Measurements from ENCODE around the gene CACNA2D4.
A peak's percentile ranks its signal among the peaks of the same experiment; 100 is the strongest.
"Not testable (repeated sequence)": the region's sequence is repeated elsewhere in the genome, so short reads cannot be mapped to it uniquely, and the experiment has no call there.

The CACNA2D4 gene

GRCh38 chr12:1825382-1826102 is 92.9 kb downstream of the CACNA2D4 start:
- Histone ChIP-seq H3K27me3 (ENCODE audit: insufficient read depth, low read length) (peaks cover 33% of the 10 kb centered on the region), H3K4me3 (ENCODE audit: low read length) (no peak overlapping the region), H3K27ac (ENCODE audit: low read depth, low read length) (no peak overlapping the region), H3K36me3 (ENCODE audit: insufficient read depth, low read length) (no peaks in the 10 kb centered on the region), H3K9me3 (ENCODE audit: insufficient read depth, low read depth, low read length) (no peaks in the 10 kb centered on the region), H3K9ac (ENCODE audit: low read depth, low read length) (no peak overlapping the region), H3K4me1 (ENCODE audit: insufficient read depth, low read length) (no peaks in the 10 kb centered on the region; the same call in 1 of the 2 replicates)
- 89% methylated on average over 14 of the region's 14 CpGs for WGBS

- no peaks in the 10 kb centered on the region for H3K36me3 ChIP-seq (ENCODE audit: insufficient read depth, low read length)
- no peaks in the 10 kb centered on the region for H3K9me3 ChIP-seq (ENCODE audit: insufficient read depth, low read depth, low read length)
- WGBS = 94% methylated on average over 10 of the region's 10 CpGs
- H3K4me1 ChIP-seq (ENCODE audit: insufficient read depth, low read length) = no peaks in the 10 kb centered on the region
- H3K27ac ChIP-seq (ENCODE audit: low read depth, low read length) = no peak overlapping the region
- no peak overlapping the region for H3K4me3 ChIP-seq (ENCODE audit: low read length)
- H3K27me3 ChIP-seq (ENCODE audit: insufficient read depth, low read length) = peaks cover 40% of the 10 kb centered on the region
- no peak overlapping the region for H3K9ac ChIP-seq (ENCODE audit: low read depth, low read length)
Measured at GRCh38 chr12:1823237-1823636, 95.2 kb downstream of the CACNA2D4 start.

- Histone ChIP-seq H3K27me3 (ENCODE audit: insufficient read depth, low read length) (peaks cover 40% of the 10 kb centered on the region), H3K4me1 (ENCODE audit: insufficient read depth, low read length) (no peaks in the 10 kb centered on the region), H3K27ac (ENCODE audit: low read depth, low read length) (no peak overlapping the region), H3K36me3 (ENCODE audit: insufficient read depth, low read length) (no peaks in the 10 kb centered on the region), H3K4me3 (ENCODE audit: low read length) (no peak overlapping the region), H3K9me3 (ENCODE audit: insufficient read depth, low read depth, low read length) (no peaks in the 10 kb centered on the region), H3K9ac (ENCODE audit: low read depth, low read length) (no peak overlapping the region)
- 77% methylated on average over 11 of the region's 11 CpGs for WGBS
Measured at GRCh38 chr12:1822699-1823098, 95.8 kb downstream of the CACNA2D4 start.

GRCh38 chr12:1821805-1822204 is 96.6 kb downstream of the CACNA2D4 start:
- Histone ChIP-seq H3K36me3 (ENCODE audit: insufficient read depth, low read length) (no peaks in the 10 kb centered on the region), H3K9me3 (ENCODE audit: insufficient read depth, low read depth, low read length) (no peaks in the 10 kb centered on the region), H3K27me3 (ENCODE audit: insufficient read depth, low read length) (peaks cover 40% of the 10 kb centered on the region), H3K4me1 (ENCODE audit: insufficient read depth, low read length) (no peaks in the 10 kb centered on the region), H3K4me3 (ENCODE audit: low read length) (no peak overlapping the region), H3K27ac (ENCODE audit: low read depth, low read length) (no peak overlapping the region), H3K9ac (ENCODE audit: low read depth, low read length) (no peak overlapping the region)
- WGBS = 36% methylated on average over 9 of the region's 12 CpGs

- Histone ChIP-seq H3K9ac (ENCODE audit: low read depth, low read length) (no peak overlapping the region), H3K9me3 (ENCODE audit: insufficient read depth, low read depth, low read length) (no peaks in the 10 kb centered on the region), H3K4me3 (ENCODE audit: low read length) (no peak overlapping the region; the same call in 1 of the 2 replicates), H3K4me1 (ENCODE audit: insufficient read depth, low read length) (no peaks in the 10 kb centered on the region), H3K27ac (ENCODE audit: low read depth, low read length) (no peak overlapping the region), H3K36me3 (ENCODE audit: insufficient read depth, low read length) (no peaks in the 10 kb centered on the region), H3K27me3 (ENCODE audit: insufficient read depth, low read length) (peaks cover 40% of the 10 kb centered on the region)
- 87% methylated on average over 11 of the region's 11 CpGs for WGBS
Measured at GRCh38 chr12:1820896-1821291, 97.6 kb downstream of the CACNA2D4 start.

- Histone ChIP-seq H3K9me3 (ENCODE audit: insufficient read depth, low read depth, low read length) (no peaks in the 10 kb centered on the region), H3K4me3 (ENCODE audit: low read length) (peak within 1 kb of the TSS; percentile 39), H3K36me3 (ENCODE audit: insufficient read depth, low read length) (no peaks in the 10 kb centered on the region), H3K27ac (ENCODE audit: low read depth, low read length) (no peak within 1 kb of the TSS), H3K27me3 (ENCODE audit: insufficient read depth, low read length) (peaks cover 40% of the 10 kb centered on the region), H3K4me1 (ENCODE audit: insufficient read depth, low read length) (no peaks in the 10 kb centered on the region), H3K9ac (ENCODE audit: low read depth, low read length) (no peak within 1 kb of the TSS)
- WGBS = 28% methylated on average over 34 of the region's 34 CpGs
Measured at GRCh38 chr12:1820191-1820895, 98.1 kb downstream of the CACNA2D4 start, which contains the start of gene LRTM2. Gene LRTM2 (plus strand): TSS chr12:1820565. CDS start chr12:1828149, 7,584 bp downstream.

GRCh38 chr12:1819571-1819970 is 98.9 kb downstream of the CACNA2D4 start:
- no peaks in the 10 kb centered on the region for H3K4me1 ChIP-seq (ENCODE audit: insufficient read depth, low read length)

GRCh38 chr12:1819050-1819449 is 99.4 kb downstream of the CACNA2D4 start:
- Histone ChIP-seq H3K27me3 (ENCODE audit: insufficient read depth, low read length) (peaks cover 40% of the 10 kb centered on the region), H3K4me1 (ENCODE audit: insufficient read depth, low read length) (no peaks in the 10 kb centered on the region), H3K4me3 (ENCODE audit: low read length) (no peak overlapping the region), H3K9me3 (ENCODE audit: insufficient read depth, low read depth, low read length) (no peaks in the 10 kb centered on the region), H3K27ac (ENCODE audit: low read depth, low read length) (no peak overlapping the region), H3K9ac (ENCODE audit: low read depth, low read length) (no peak overlapping the region), H3K36me3 (ENCODE audit: insufficient read depth, low read length) (no peaks in the 10 kb centered on the region)
- WGBS = 78% methylated on average over 9 of the region's 9 CpGs

More at GRCh38 chr12:1819571-1819970, 98.9 kb downstream of the CACNA2D4 start:
- Histone ChIP-seq H3K9ac (ENCODE audit: low read depth, low read length) (no peak overlapping the region), H3K27ac (ENCODE audit: low read depth, low read length) (no peak overlapping the region), H3K36me3 (ENCODE audit: insufficient read depth, low read length) (no peaks in the 10 kb centered on the region), H3K9me3 (ENCODE audit: insufficient read depth, low read depth, low read length) (no peaks in the 10 kb centered on the region), H3K4me3 (ENCODE audit: low read length) (no peak overlapping the region), H3K27me3 (ENCODE audit: insufficient read depth, low read length) (peaks cover 40% of the 10 kb centered on the region)
- 70% methylated on average over 6 of the region's 6 CpGs for WGBS

GRCh38 chr12:1817928-1818327 is 100.5 kb downstream of the CACNA2D4 start:
- H3K27ac ChIP-seq (ENCODE audit: low read depth, low read length); H3K4me3 ChIP-seq (ENCODE audit: low read length); H3K36me3 ChIP-seq (ENCODE audit: insufficient read depth, low read length); H3K4me1 ChIP-seq (ENCODE audit: insufficient read depth, low read length); H3K9me3 ChIP-seq (ENCODE audit: insufficient read depth, low read depth, low read length); H3K9ac ChIP-seq (ENCODE audit: low read depth, low read length): not testable (repeated sequence)
- 97% methylated on average over 25 of the region's 28 CpGs for WGBS
- H3K27me3 ChIP-seq (ENCODE audit: insufficient read depth, low read length) = peaks cover 37% of the 10 kb centered on the region

GRCh38 chr12:1816730-1817348 is 101.6 kb downstream of the CACNA2D4 start:
- H3K9me3 ChIP-seq (ENCODE audit: insufficient read depth, low read depth, low read length) = no peaks in the 10 kb centered on the region
- WGBS = 95% methylated on average over 9 of the region's 9 CpGs
- H3K27ac ChIP-seq (ENCODE audit: low read depth, low read length) = no peak overlapping the region
- no peak overlapping the region for H3K9ac ChIP-seq (ENCODE audit: low read depth, low read length)
- H3K36me3 ChIP-seq (ENCODE audit: insufficient read depth, low read length) = no peaks in the 10 kb centered on the region
- no peaks in the 10 kb centered on the region for H3K4me1 ChIP-seq (ENCODE audit: insufficient read depth, low read length)
- peaks cover 27% of the 10 kb centered on the region for H3K27me3 ChIP-seq (ENCODE audit: insufficient read depth, low read length)
- H3K4me3 ChIP-seq (ENCODE audit: low read length) = no peak overlapping the region
